ENCODE measurements around the gene CROCC2.

DNA sequence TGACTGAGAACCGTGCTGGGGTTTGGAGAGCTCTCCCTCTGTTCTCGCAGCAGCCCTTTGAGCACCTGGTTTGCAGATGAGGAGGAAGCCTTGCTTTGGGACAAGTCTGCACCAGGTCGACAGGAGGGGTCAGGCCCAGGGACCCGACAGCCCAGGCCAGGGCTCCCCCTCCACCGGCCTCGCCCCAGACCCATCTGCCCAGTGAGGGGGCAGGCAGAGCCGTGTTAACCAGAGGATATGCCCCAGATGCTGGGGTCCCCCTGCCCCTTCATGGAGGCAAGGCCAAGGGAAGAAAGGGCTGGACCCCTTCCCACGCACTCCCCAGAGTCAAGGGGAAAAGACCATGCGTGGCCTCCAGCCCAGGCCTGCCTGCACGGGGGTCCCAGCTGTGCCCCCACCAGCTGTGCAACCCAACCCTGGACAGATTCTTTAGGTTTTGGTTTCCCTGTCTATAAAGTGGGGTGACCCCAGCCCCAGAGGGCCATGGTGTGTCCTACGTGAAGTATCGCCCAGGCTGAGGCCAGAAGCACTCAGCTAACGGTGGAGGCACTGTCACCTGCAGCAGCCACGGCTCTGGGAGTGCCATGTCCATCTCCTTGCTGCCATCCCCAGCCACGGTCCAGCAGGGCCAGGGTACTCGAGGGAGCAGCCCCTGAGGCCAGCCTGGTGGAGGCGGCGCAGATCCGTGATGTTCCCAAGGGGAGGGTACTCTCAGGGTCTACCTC lies 87.5 kb downstream of the CROCC2 start:
- TF ChIP-seq POLR2A (IDR thresholded peaks at IDR 0.05): no peak
- TF ChIP-seq, protein P1, sequence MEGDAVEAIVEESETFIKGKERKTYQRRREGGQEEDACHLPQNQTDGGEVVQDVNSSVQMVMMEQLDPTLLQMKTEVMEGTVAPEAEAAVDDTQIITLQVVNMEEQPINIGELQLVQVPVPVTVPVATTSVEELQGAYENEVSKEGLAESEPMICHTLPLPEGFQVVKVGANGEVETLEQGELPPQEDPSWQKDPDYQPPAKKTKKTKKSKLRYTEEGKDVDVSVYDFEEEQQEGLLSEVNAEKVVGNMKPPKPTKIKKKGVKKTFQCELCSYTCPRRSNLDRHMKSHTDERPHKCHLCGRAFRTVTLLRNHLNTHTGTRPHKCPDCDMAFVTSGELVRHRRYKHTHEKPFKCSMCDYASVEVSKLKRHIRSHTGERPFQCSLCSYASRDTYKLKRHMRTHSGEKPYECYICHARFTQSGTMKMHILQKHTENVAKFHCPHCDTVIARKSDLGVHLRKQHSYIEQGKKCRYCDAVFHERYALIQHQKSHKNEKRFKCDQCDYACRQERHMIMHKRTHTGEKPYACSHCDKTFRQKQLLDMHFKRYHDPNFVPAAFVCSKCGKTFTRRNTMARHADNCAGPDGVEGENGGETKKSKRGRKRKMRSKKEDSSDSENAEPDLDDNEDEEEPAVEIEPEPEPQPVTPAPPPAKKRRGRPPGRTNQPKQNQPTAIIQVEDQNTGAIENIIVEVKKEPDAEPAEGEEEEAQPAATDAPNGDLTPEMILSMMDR (IDR thresholded peaks at IDR 0.05): no peak

All from heart left ventricle (tissue), 13 donors.